IMR-90 (cell line): ENCODE measurements around the gene DSTYK. TPM values are rescaled to one million over a fixed set of nuclear protein-coding genes. Genes with fewer than 3 reads are reported as not detected.

Experiments used
- ATAC-seq: fragments of 200-7000 bp; cut with Tn5 transposase; 2 replicates; pipeline ENCODE4 v1.9.1; 2020; ENCODE audit warnings: low read depth, mild to moderate bottlenecking, moderate library complexity
- BruUV-seq: library from RNA; stranded (reverse); fragments of 400-500 nt; replicated peaks from 2 replicates; lab custom pipeline; 2021; lab: Mats Ljungman, UMichigan
- CTCF ChIA-PET: fragments of 300-600 bp; formaldehyde crosslinking; extraction: SDS; loops from one replicate; lab custom pipeline; 2021; ENCODE audit warnings: antibody characterized with exemption; lab: Yijun Ruan, JAX
- POLR2A ChIA-PET: fragments of 300-600 bp; sonication (Branson Sonifier 250); formaldehyde crosslinking; loops from one replicate; lab custom pipeline; 2022; ENCODE audit warnings: antibody characterized with exemption; ENCODE audit not compliant: unreplicated experiment; lab: Charles Lee
- DNase-seq: peaks from one replicate; pipeline ENCODE4 v3.0.0; 2013
- H2AFZ ChIP-seq: replicated peaks from 2 replicates; pipeline ENCODE3; 2013; ENCODE audit warnings: low read length, mild to moderate bottlenecking; ENCODE audit not compliant: poor library complexity
- H2AK5ac ChIP-seq: 2 replicates; pipeline ENCODE4 v1.6.1; 2013; ENCODE audit warnings: low read depth, low read length, inconsistent platforms
- H2AK9ac ChIP-seq: replicated peaks from 2 replicates; pipeline ENCODE3; 2013; ENCODE audit warnings: mild to moderate bottlenecking, low read depth, low read length, moderate library complexity; ENCODE audit not compliant: poor library complexity
- H2BK120ac ChIP-seq: 2 replicates; pipeline ENCODE4 v1.6.1; 2013; ENCODE audit warnings: low read depth, low read length, inconsistent platforms
- H2BK15ac ChIP-seq: 3 replicates; pipeline ENCODE4 v1.6.1; 2013; ENCODE audit warnings: low read depth, low read length, inconsistent platforms
- H2BK20ac ChIP-seq: 2 replicates; pipeline ENCODE4 v1.6.1; 2013; ENCODE audit warnings: low read depth, mild to moderate bottlenecking, inconsistent platforms, low read length, moderate library complexity
- H2BK5ac ChIP-seq: 2 replicates; pipeline ENCODE4 v1.6.1; 2013; ENCODE audit warnings: mild to moderate bottlenecking, low read depth, low read length, inconsistent platforms; ENCODE audit not compliant: poor library complexity, severe bottlenecking
- H3K14ac ChIP-seq: replicated peaks from 2 replicates; pipeline ENCODE4 v1.6.1; 2013; ENCODE audit warnings: low read depth, low read length, inconsistent platforms
- H3K18ac ChIP-seq: 2 replicates; pipeline ENCODE4 v1.6.1; 2013; ENCODE audit warnings: low read depth, low read length, control low read depth
- H3K23ac ChIP-seq: 2 replicates; pipeline ENCODE4 v1.6.1; 2013; ENCODE audit warnings: low read depth, low read length, inconsistent platforms
- H3K27ac ChIP-seq: 2 replicates; pipeline ENCODE4 v1.5.1; 2013; ENCODE audit warnings: mild to moderate bottlenecking, control low read depth, low read length; ENCODE audit not compliant: insufficient read depth
- H3K27me3 ChIP-seq: 2 replicates; pipeline ENCODE4 v1.6.1; 2013; ENCODE audit warnings: low read length; ENCODE audit not compliant: control insufficient read depth, insufficient read depth
- H3K36me3 ChIP-seq: 2 replicates; pipeline ENCODE4 v1.6.1; 2013; ENCODE audit warnings: low read length, mixed read lengths; ENCODE audit not compliant: control insufficient read depth, insufficient read depth
- H3K4ac ChIP-seq: 2 replicates; pipeline ENCODE4 v1.6.1; 2013; ENCODE audit warnings: low read depth, low read length, inconsistent platforms
- H3K4me1 ChIP-seq: 2 replicates; pipeline ENCODE4 v1.6.1; 2013; ENCODE audit warnings: low read length, mixed read lengths; ENCODE audit not compliant: control insufficient read depth, insufficient read depth
- H3K4me2 ChIP-seq: 2 replicates; pipeline ENCODE4 v1.6.1; 2013; ENCODE audit warnings: low read depth, mild to moderate bottlenecking, control low read depth, low read length, moderate library complexity
- H3K4me3 ChIP-seq: 2 replicates; pipeline ENCODE4 v1.5.1; 2013; ENCODE audit warnings: low read depth, mild to moderate bottlenecking, control low read depth, low read length, moderate library complexity; ENCODE audit not compliant: insufficient read depth
- H3K56ac ChIP-seq: 2 replicates; pipeline ENCODE4 v1.6.1; 2013; ENCODE audit warnings: low read length, inconsistent platforms; ENCODE audit not compliant: insufficient read depth; ENCODE audit errors: extremely low read depth
- H3K79me1 ChIP-seq, 2 experiments: 2 replicates each; pipeline ENCODE4 v1.6.1; 2013; ENCODE audit warnings: low read length in 2 of 2, inconsistent platforms in 1 of 2, low read depth in 1 of 2
- H3K9ac ChIP-seq: 2 replicates; pipeline ENCODE4 v1.6.1; 2013; ENCODE audit warnings: low read depth, low read length, control low read depth
- H3K9me1 ChIP-seq: 2 replicates; pipeline ENCODE4 v1.6.1; 2013; ENCODE audit warnings: low read length, inconsistent platforms; ENCODE audit not compliant: insufficient read depth
- H3K9me3 ChIP-seq: 2 replicates; pipeline ENCODE4 v1.6.1; 2013; ENCODE audit warnings: low read length; ENCODE audit not compliant: control insufficient read depth, insufficient read depth
- H4K20me1 ChIP-seq: 2 replicates; pipeline ENCODE4 v1.6.1; 2013; ENCODE audit warnings: low read length, inconsistent platforms; ENCODE audit not compliant: insufficient read depth
- H4K5ac ChIP-seq: 2 replicates; pipeline ENCODE4 v1.6.1; 2013; ENCODE audit warnings: mild to moderate bottlenecking, low read depth, low read length, control low read depth
- H4K8ac ChIP-seq, 2 experiments: 2 replicates each; pipeline ENCODE4 v1.6.1; 2013; ENCODE audit warnings: low read depth in 2 of 2, low read length in 2 of 2, control low read depth in 1 of 2, inconsistent platforms in 1 of 2
- H4K91ac ChIP-seq: 2 replicates; pipeline ENCODE4 v1.6.1; 2013; ENCODE audit warnings: low read depth, low read length, inconsistent platforms; ENCODE audit not compliant: insufficient read depth
- BHLHE40 ChIP-seq: fragments of 150-350 bp; IDR thresholded peaks from 2 replicates; pipeline ENCODE4 v1.6.1; 2016; ENCODE audit warnings: mild to moderate bottlenecking, low read depth, low read length
- CEBPB ChIP-seq: IDR thresholded peaks from 2 replicates; pipeline ENCODE4 v1.6.1; 2012; ENCODE audit warnings: low read depth, low read length, improper control_type of control experiment
- MAZ ChIP-seq: IDR thresholded peaks from 2 replicates; pipeline ENCODE4 v1.6.1; 2012; ENCODE audit warnings: low read depth, mild to moderate bottlenecking, low read length, improper control_type of control experiment, moderate library complexity, borderline replicate concordance
- WGBS, 2 experiments: methylation state at CpG; one replicate each; pipeline versions ENCODE4 v1.1.5 to v1.1.7; 2013; ENCODE audit warnings: missing lambda C conversion rate in 2 of 2; ENCODE audit not compliant: insufficient read length in 1 of 2; ENCODE audit errors: extremely low coverage in 2 of 2; 5-methylcytosine and 5-hydroxymethylcytosine counted together
- dilution Hi-C: fragments of 300-500 bp; cut with HindIII; formaldehyde crosslinking; loops from one replicate; pipeline ENCODE4 v1.14.3; 2018; ENCODE audit warnings: low sequenced_read_pairs; ENCODE audit not compliant: unreplicated experiment
- in situ Hi-C: fragments of 300-500 bp; cut with MboI; formaldehyde crosslinking; loops from 3 replicates; pipeline ENCODE4 v1.14.3; 2019; ENCODE audit warnings: low sequenced_read_pairs, inconsistent platforms, mixed read lengths
- intact Hi-C: fragments of 100-400 bp; cut with micrococcal nuclease; formaldehyde crosslinking; loops from 2 replicates; pipeline ENCODE4 v1.10.0; 2022
- polyA plus RNA-seq, 3 experiments: library from polyadenylated mRNA; depleted of rRNA; stranded (reverse); fragments of >200 nt; gene quantifications; 2 replicates each; pipeline ENCODE4 v1.2.3, GENCODE V29; 2012; ENCODE audit warnings: low replicate concordance in 1 of 3
- total RNA-seq: library from RNA; depleted of rRNA; stranded (reverse); fragments of >200 nt; gene quantifications from 2 replicates; pipeline ENCODE4 v1.2.3, GENCODE V29; 2012
- TF ChIP-seq, protein P1 (sequence below): fragments of 150-350 bp; IDR thresholded peaks from 2 replicates; pipeline ENCODE4 v1.6.1; 2016; ENCODE audit warnings: low read depth, mild to moderate bottlenecking, low read length, moderate library complexity, borderline replicate concordance

Gene DSTYK
- total and polyA plus RNA-seq, 2 of the 4 experiments (the other 2 are of a cell fraction) = 8.0 to 18.3 TPM

DNA sequence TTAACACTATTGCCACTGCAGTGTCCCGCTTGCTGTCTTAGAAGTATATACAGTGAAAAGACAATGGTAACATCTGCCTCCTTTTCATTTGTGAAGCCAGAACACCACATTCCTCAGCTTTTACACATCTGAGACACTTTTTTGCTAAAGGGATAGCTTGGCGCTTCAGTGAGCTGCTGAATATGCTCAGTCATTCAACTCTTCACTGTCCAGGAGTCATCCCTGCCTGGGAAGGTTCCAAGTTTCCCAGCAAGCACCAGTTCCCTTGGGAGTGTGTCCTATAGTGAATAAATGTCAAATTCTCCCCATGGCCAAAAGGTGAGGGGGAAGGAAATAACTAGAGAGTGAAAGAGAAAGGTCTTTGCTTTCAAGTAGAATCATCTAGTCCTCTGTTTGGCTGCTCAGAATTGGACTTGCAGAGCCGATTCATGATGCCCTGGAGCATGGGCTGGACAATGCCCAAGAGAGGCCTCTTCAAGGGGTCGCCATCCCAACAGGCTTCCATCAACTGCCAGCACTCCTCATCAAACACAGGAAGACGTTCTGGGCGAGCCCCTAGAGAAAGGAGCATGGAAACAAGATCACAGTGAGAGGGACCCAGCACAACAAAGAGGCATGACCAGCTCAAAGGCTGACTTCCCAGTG, 64.2 kb downstream of the DSTYK start (continued):
- TF ChIP-seq, protein P1, sequence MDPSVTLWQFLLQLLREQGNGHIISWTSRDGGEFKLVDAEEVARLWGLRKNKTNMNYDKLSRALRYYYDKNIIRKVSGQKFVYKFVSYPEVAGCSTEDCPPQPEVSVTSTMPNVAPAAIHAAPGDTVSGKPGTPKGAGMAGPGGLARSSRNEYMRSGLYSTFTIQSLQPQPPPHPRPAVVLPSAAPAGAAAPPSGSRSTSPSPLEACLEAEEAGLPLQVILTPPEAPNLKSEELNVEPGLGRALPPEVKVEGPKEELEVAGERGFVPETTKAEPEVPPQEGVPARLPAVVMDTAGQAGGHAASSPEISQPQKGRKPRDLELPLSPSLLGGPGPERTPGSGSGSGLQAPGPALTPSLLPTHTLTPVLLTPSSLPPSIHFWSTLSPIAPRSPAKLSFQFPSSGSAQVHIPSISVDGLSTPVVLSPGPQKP = no peak

DNA sequence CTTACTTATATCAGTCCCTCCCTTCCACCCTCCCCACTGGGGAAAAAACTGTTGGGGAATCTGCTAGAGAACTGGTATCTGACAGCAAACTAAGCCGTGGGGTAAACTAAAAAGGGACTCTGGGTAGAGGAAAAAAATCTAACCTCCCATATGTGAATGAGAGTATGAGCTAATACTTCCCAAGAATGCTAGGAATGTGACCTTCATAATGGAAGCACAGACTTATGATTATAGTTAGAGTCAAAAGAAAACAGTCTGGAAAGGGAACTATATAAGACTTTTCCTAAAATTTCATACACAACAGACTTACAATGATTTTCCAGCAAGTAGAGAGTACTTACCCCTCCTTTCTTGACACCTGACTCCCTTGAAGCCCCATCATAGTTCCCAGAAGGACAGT, 66.8 kb downstream of the DSTYK start:
- Histone ChIP-seq H2BK120ac (no peak overlapping the region), H3K4me2 (peak overlapping the region; percentile 84; the same call in 1 of the 2 replicates), H4K20me1 (no peaks in the 10 kb centered on the region), H3K4ac (no peak overlapping the region), H3K27ac (no peak overlapping the region), H3K18ac (peak overlapping the region; percentile 7; the same call in 1 of the 2 replicates), H2AK5ac (no peak overlapping the region), H3K9ac (no peak overlapping the region; the same call in 1 of the 2 replicates), H3K4me1 (peaks cover 20% of the 10 kb centered on the region), H3K9me1 (peaks cover 15% of the 10 kb centered on the region; the same call in 1 of the 2 replicates), H2BK15ac (no peak overlapping the region), H4K8ac (0 out of 4 replicates have a peak overlapping the region, but pooled peaks of 1 of the 2 experiments have one; percentile 31), H3K27me3 (no peaks in the 10 kb centered on the region), H3K9me3 (no peaks in the 10 kb centered on the region), H2AK9ac (no peak overlapping the region), H3K4me3 (no peak overlapping the region), H2AFZ (no peak overlapping the region), H3K23ac (no peak overlapping the region), H3K14ac (0 out of 2 replicates have a peak overlapping the region, but pooled peaks have one; percentile 5), H4K5ac (no peak overlapping the region), H2BK5ac (peak overlapping the region; percentile 77), H3K36me3 (peaks cover 4% of the 10 kb centered on the region; the same call in 1 of the 2 replicates), H3K56ac (no peak overlapping the region), H2BK20ac (no peak overlapping the region), H4K91ac (no peak overlapping the region), H3K79me1 (peaks cover 0 to 7% of the 10 kb centered on the region in 2 experiments; a peak in 1 of 4 replicates)
- dilution Hi-C loops (no loop called here), intact Hi-C loops (loop anchor here (5.0 kb wide), 2 partner anchors 68 to 83 kb away; partner anchors contain the start of genes DSTYK and TMCC2), in situ Hi-C loops (no loop called here)
- peak; percentile 76 for ATAC-seq
- no TSS peak for BruUV-seq
- ChIA-PET CTCF (interaction anchor here (0.6 kb wide), 1 partner anchor 21 kb away, joined by 3 read pairs; no protein-coding TSS in a partner anchor), POLR2A (no interaction called here)
- no peak for TF ChIP-seq BHLHE40
- TF ChIP-seq MAZ = 0 out of 2 replicates have a peak, but pooled peaks have one; percentile 29
- TF ChIP-seq CEBPB = 0 out of 2 replicates have a peak, but pooled peaks have one; percentile 11
- no CpG with 5 or more reads among the region's 1 CpG for WGBS, 2 experiments
- DNase-seq = peak; percentile 79
